HEK293 (cell line): ENCODE results near the gene PLEKHH3.

ENCODE experiments used
- BCL11A ChIP-seq: fragments of 450-650 bp; formaldehyde crosslinking; IDR thresholded peaks from 2 replicates; pipeline ENCODE4 v1.5.1; 2016; ENCODE audit warnings: low read depth, missing biosample characterization, missing genetic modification characterization
- BCL11B ChIP-seq: fragments of 450-650 bp; formaldehyde crosslinking; IDR thresholded peaks from 2 replicates; pipeline ENCODE4 v1.5.1; 2016; ENCODE audit warnings: low read depth, missing biosample characterization, missing genetic modification characterization
- EGR2 ChIP-seq: fragments of 450-650 bp; formaldehyde crosslinking; IDR thresholded peaks from 2 replicates; pipeline ENCODE4 v1.5.1; 2016; ENCODE audit warnings: low read depth, missing biosample characterization, missing genetic modification characterization
- KLF10 ChIP-seq: fragments of 450-650 bp; IDR thresholded peaks from 2 replicates; pipeline ENCODE4 v1.5.1; 2018; ENCODE audit warnings: missing biosample characterization, mild to moderate bottlenecking, missing genetic modification characterization
- PRDM1 ChIP-seq: fragments of 450-650 bp; formaldehyde crosslinking; IDR thresholded peaks from 2 replicates; pipeline ENCODE4; 2016; ENCODE audit warnings: missing biosample characterization, missing genetic modification characterization
- PRDM10 ChIP-seq: fragments of 450-650 bp; formaldehyde crosslinking; IDR thresholded peaks from 2 replicates; pipeline ENCODE4 v1.5.1; 2016; ENCODE audit warnings: missing biosample characterization, missing genetic modification characterization
- TSHZ1 ChIP-seq: fragments of 450-650 bp; formaldehyde crosslinking; IDR thresholded peaks from 2 replicates; pipeline ENCODE4 v1.5.1; 2016; ENCODE audit warnings: missing biosample characterization, missing genetic modification characterization, borderline replicate concordance
- ZBTB11 ChIP-seq: fragments of 450-650 bp; formaldehyde crosslinking; conservative IDR thresholded peaks from 2 replicates; pipeline ENCODE4 v1.5.1; 2016; ENCODE audit warnings: low read depth, missing biosample characterization, missing genetic modification characterization
- ZBTB48 ChIP-seq: fragments of 450-650 bp; formaldehyde crosslinking; IDR thresholded peaks from 2 replicates; pipeline ENCODE4 v1.5.1; 2016; ENCODE audit warnings: missing biosample characterization, missing genetic modification characterization
- ZFHX2 ChIP-seq: fragments of 450-650 bp; formaldehyde crosslinking; conservative IDR thresholded peaks from 2 replicates; pipeline ENCODE4 v1.5.1; 2016; ENCODE audit warnings: missing biosample characterization, missing genetic modification characterization
- ZFP37 ChIP-seq: fragments of 450-650 bp; formaldehyde crosslinking; IDR thresholded peaks from 2 replicates; pipeline ENCODE4 v1.5.1; 2016; ENCODE audit warnings: missing biosample characterization, missing genetic modification characterization
- ZNF146 ChIP-seq: fragments of 450-650 bp; formaldehyde crosslinking; IDR thresholded peaks from 2 replicates; pipeline ENCODE4 v1.5.1; 2016; ENCODE audit warnings: missing biosample characterization, missing genetic modification characterization
- ZNF157 ChIP-seq: fragments of 450-650 bp; formaldehyde crosslinking; IDR thresholded peaks from 2 replicates; pipeline ENCODE4 v1.5.1; 2016; ENCODE audit warnings: missing biosample characterization, missing genetic modification characterization
- ZNF26 ChIP-seq: fragments of 450-650 bp; formaldehyde crosslinking; IDR thresholded peaks from 2 replicates; pipeline ENCODE4 v1.5.1; 2016; ENCODE audit warnings: missing biosample characterization, missing genetic modification characterization
- ZNF433 ChIP-seq: fragments of 450-650 bp; formaldehyde crosslinking; IDR thresholded peaks from 2 replicates; pipeline ENCODE4 v1.5.1; 2016; ENCODE audit warnings: missing biosample characterization, missing genetic modification characterization, low read depth
- ZNF501 ChIP-seq: fragments of 450-650 bp; formaldehyde crosslinking; IDR thresholded peaks from 2 replicates; pipeline ENCODE4 v1.5.1; 2016; ENCODE audit warnings: missing biosample characterization, missing genetic modification characterization
- ZNF571 ChIP-seq: fragments of 450-650 bp; formaldehyde crosslinking; IDR thresholded peaks from 2 replicates; pipeline ENCODE4 v1.5.0; 2017; ENCODE audit warnings: missing biosample characterization, missing genetic modification characterization
- ZNF645 ChIP-seq: fragments of 450-650 bp; formaldehyde crosslinking; IDR thresholded peaks from 2 replicates; pipeline ENCODE4; 2016; ENCODE audit warnings: missing biosample characterization, missing genetic modification characterization
- ZNF654 ChIP-seq: fragments of 450-650 bp; formaldehyde crosslinking; IDR thresholded peaks from 2 replicates; pipeline ENCODE4 v1.5.1; 2016; ENCODE audit warnings: low read depth, missing biosample characterization, missing genetic modification characterization
- ZNF658 ChIP-seq: fragments of 450-650 bp; formaldehyde crosslinking; IDR thresholded peaks from 2 replicates; pipeline ENCODE4; 2016; ENCODE audit warnings: missing biosample characterization, missing genetic modification characterization
- ZNF660 ChIP-seq: fragments of 450-650 bp; IDR thresholded peaks from 2 replicates; pipeline ENCODE4 v1.5.1; 2018; ENCODE audit warnings: missing biosample characterization, mild to moderate bottlenecking, missing genetic modification characterization
- ZNF777 ChIP-seq: fragments of 450-650 bp; formaldehyde crosslinking; IDR thresholded peaks from 2 replicates; pipeline ENCODE4 v1.5.1; 2017; ENCODE audit warnings: missing biosample characterization, missing genetic modification characterization, borderline replicate concordance
- ZSCAN23 ChIP-seq: fragments of 450-650 bp; formaldehyde crosslinking; IDR thresholded peaks from 2 replicates; pipeline ENCODE4 v1.5.1; 2016; ENCODE audit warnings: missing biosample characterization, missing genetic modification characterization

The PLEKHH3 gene

GRCh38 chr17:42680331-42680808 is 3.6 kb upstream of the PLEKHH3 start (continued):
- peak; percentile 51 for TF ChIP-seq ZFHX2 (tag by site-specific recombination)
- no peak for TF ChIP-seq PRDM1
- TF ChIP-seq KLF10: no peak
- TF ChIP-seq ZNF26 (tag by site-specific recombination): no peak
- no peak for TF ChIP-seq ZNF571 (tag by site-specific recombination)
- no peak for TF ChIP-seq PRDM10 (tag by site-specific recombination)
- no peak for TF ChIP-seq ZNF433 (tag by site-specific recombination)
- TF ChIP-seq ZNF777 (tag by site-specific recombination): no peak
- TF ChIP-seq ZNF654 (tag by site-specific recombination): no peak
- TF ChIP-seq ZFP37: no peak
- no peak for TF ChIP-seq ZBTB11 (tag by site-specific recombination)
- no peak for TF ChIP-seq ZNF645 (tag by site-specific recombination)
- TF ChIP-seq EGR2 (tag by site-specific recombination): no peak; the same call in 1 of the 2 replicates
- TF ChIP-seq ZNF501 (tag by site-specific recombination): no peak
- no peak for TF ChIP-seq TSHZ1
- TF ChIP-seq ZSCAN23 (tag by site-specific recombination): no peak
- no peak for TF ChIP-seq ZNF146 (tag by site-specific recombination)
- TF ChIP-seq BCL11A: no peak
- TF ChIP-seq ZBTB48 (tag by site-specific recombination): no peak
- peak; percentile 70 for TF ChIP-seq BCL11B (tag by site-specific recombination)
- TF ChIP-seq ZNF157 (tag by site-specific recombination): no peak
- TF ChIP-seq ZNF658: no peak
- no peak for TF ChIP-seq ZNF660 (tag by site-specific recombination)
- TF ChIP-seq, all 188 proteins: peak for 4
